ENCODE data around the gene FNIP2.
"Not testable (repeated sequence)": the region's sequence is repeated elsewhere in the genome, so short reads cannot be mapped to it uniquely, and the experiment has no call there.

The FNIP2 gene

GRCh38 chr4:158912806-158913205 lies 144.0 kb downstream of the FNIP2 start:
- DNase-seq (ENCODE audit: low spot score): no peak

- no peak for DNase-seq (ENCODE audit: low spot score)
Measured at GRCh38 chr4:158913766-158914165, 144.9 kb downstream of the FNIP2 start.

GRCh38 chr4:158914218-158914617 lies 145.4 kb downstream of the FNIP2 start:
- DNase-seq (ENCODE audit: low spot score): no peak

- no peak for DNase-seq (ENCODE audit: low spot score)
Measured at GRCh38 chr4:158915683-158916241, 146.9 kb downstream of the FNIP2 start.

GRCh38 chr4:158920452-158920996 lies 151.7 kb downstream of the FNIP2 start:
- not testable (repeated sequence) for DNase-seq (ENCODE audit: low spot score)

GRCh38 chr4:158927774-158928173 lies 158.9 kb downstream of the FNIP2 start:
- not testable (repeated sequence) for DNase-seq (ENCODE audit: low spot score)

- DNase-seq (ENCODE audit: low spot score): no peak
Measured at GRCh38 chr4:158929939-158930638, 161.3 kb downstream of the FNIP2 start.

- no peak for DNase-seq (ENCODE audit: low spot score)
Measured at GRCh38 chr4:158930639-158930972, 161.8 kb downstream of the FNIP2 start.

GRCh38 chr4:158933236-158933635 lies 164.4 kb downstream of the FNIP2 start:
- no peak for DNase-seq (ENCODE audit: low spot score)

GRCh38 chr4:158934996-158935669 lies 166.3 kb downstream of the FNIP2 start:
- DNase-seq (ENCODE audit: low spot score): no peak

- DNase-seq (ENCODE audit: low spot score): no peak
Measured at GRCh38 chr4:158936238-158936637, 167.4 kb downstream of the FNIP2 start.

GRCh38 chr4:158938220-158939044 lies 169.6 kb downstream of the FNIP2 start:
- DNase-seq (ENCODE audit: low spot score): no peak

- no peak for DNase-seq (ENCODE audit: low spot score)
Measured at GRCh38 chr4:158940271-158940670, 171.4 kb downstream of the FNIP2 start.

GRCh38 chr4:158941321-158941720 lies 172.5 kb downstream of the FNIP2 start:
- DNase-seq (ENCODE audit: low spot score): no peak

- DNase-seq (ENCODE audit: low spot score): no peak
Measured at GRCh38 chr4:158941895-158942294, 173.1 kb downstream of the FNIP2 start.

GRCh38 chr4:158945529-158946108 lies 176.8 kb downstream of the FNIP2 start:
- DNase-seq (ENCODE audit: low spot score): no peak

GRCh38 chr4:158946825-158947224 lies 178.0 kb downstream of the FNIP2 start:
- no peak for DNase-seq (ENCODE audit: low spot score)

GRCh38 chr4:158948071-158948470 lies 179.2 kb downstream of the FNIP2 start:
- DNase-seq (ENCODE audit: low spot score): no peak

GRCh38 chr4:158949099-158949498 lies 180.3 kb downstream of the FNIP2 start:
- no peak for DNase-seq (ENCODE audit: low spot score)

- not testable (repeated sequence) for DNase-seq (ENCODE audit: low spot score)
Measured at GRCh38 chr4:158952221-158952774, 183.5 kb downstream of the FNIP2 start.

- DNase-seq (ENCODE audit: low spot score): not testable (repeated sequence)
Measured at GRCh38 chr4:158956345-158956744, 187.5 kb downstream of the FNIP2 start.

GRCh38 chr4:158956918-158957317 lies 188.1 kb downstream of the FNIP2 start:
- DNase-seq (ENCODE audit: low spot score): not testable (repeated sequence)
